ENCODE data around the gene ZDHHC14.
A peak's percentile ranks its signal among the peaks of the same experiment; 100 is the strongest.

GRCh38 chr6:157520596-157521361 is 139.8 kb downstream of the ZDHHC14 start:
- TF ChIP-seq, protein P1, sequence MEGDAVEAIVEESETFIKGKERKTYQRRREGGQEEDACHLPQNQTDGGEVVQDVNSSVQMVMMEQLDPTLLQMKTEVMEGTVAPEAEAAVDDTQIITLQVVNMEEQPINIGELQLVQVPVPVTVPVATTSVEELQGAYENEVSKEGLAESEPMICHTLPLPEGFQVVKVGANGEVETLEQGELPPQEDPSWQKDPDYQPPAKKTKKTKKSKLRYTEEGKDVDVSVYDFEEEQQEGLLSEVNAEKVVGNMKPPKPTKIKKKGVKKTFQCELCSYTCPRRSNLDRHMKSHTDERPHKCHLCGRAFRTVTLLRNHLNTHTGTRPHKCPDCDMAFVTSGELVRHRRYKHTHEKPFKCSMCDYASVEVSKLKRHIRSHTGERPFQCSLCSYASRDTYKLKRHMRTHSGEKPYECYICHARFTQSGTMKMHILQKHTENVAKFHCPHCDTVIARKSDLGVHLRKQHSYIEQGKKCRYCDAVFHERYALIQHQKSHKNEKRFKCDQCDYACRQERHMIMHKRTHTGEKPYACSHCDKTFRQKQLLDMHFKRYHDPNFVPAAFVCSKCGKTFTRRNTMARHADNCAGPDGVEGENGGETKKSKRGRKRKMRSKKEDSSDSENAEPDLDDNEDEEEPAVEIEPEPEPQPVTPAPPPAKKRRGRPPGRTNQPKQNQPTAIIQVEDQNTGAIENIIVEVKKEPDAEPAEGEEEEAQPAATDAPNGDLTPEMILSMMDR (IDR thresholded peaks at IDR 0.05; ENCODE audit: low read depth, low read length): no peak
- TF ChIP-seq POLR2A (IDR thresholded peaks at IDR 0.05; ENCODE audit: extremely low read depth, insufficient read length) (no peak), MYC (IDR thresholded peaks at IDR 0.05; ENCODE audit: low read depth, low read length) (no peak)
- TF ChIP-seq, protein P2, sequence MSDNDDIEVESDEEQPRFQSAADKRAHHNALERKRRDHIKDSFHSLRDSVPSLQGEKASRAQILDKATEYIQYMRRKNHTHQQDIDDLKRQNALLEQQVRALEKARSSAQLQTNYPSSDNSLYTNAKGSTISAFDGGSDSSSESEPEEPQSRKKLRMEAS (IDR thresholded peaks at IDR 0.05; ENCODE audit: low read depth, low read length): peak; percentile 38

All from NB4 (cell line).